Measurements from ENCODE around the gene PSAP.

DNA sequence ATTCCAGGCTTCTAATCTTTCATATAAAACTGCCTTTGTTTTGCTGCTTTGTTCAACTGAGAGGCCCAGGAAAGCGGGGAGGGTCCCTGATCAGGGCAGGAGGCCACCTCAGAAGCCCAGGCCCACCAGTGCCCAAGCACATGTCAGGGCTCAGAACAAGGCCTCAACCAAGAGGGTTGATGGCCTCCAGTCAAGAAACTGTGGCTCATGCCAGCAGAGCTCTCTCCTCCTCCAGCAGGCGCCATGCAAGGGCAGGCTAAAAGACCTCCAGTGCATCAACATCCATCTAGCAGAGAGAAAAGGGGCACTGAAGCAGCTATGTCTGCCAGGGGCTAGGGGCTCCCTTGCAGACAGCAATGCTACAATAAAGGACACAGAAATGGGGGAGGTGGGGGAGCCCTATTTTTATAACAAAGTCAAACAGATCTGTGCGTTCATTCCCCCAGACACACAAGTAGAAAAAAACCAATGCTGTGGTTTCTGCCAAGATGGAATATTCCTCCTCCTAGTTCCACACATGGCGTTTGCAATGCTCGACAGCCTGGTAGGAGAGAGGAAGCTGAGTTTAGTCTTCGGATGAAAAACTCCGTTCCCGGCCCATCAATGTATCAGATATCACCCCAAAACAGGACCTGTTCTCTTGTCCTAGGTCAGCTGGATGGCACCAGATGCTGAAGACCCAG is 34.0 kb downstream of the PSAP start:
- TF ChIP-seq CTCF (IDR thresholded peaks at IDR 0.05) = no peak
- TF ChIP-seq EZH2phosphoT487 (IDR thresholded peaks at IDR 0.05) = no peak
- TF ChIP-seq EZH2 (IDR thresholded peaks at IDR 0.05) = no peak
